K562 (cell line): ENCODE measurements around the gene DNAJC1. TPM values are rescaled to one million over a fixed set of nuclear protein-coding genes. Genes with fewer than 3 reads are reported as not detected.

Experiments used
- ARID3B ChIP-seq: fragments of 250-450 bp; sonication (Bioruptor Pico); IDR thresholded peaks from 2 replicates; pipeline ENCODE4 v1.4.0; 2020; ENCODE audit warnings: borderline replicate concordance
- ATF3 ChIP-seq, 2 experiments: fragments of 450-650 bp in 1 of 2; sonication (generic) in 1 of 2; formaldehyde crosslinking in 1 of 2; IDR thresholded peaks in 1 of 2; conservative IDR thresholded peaks in 1 of 2; 2 replicates each; pipeline versions ENCODE4 v1.6.1 to v1.8.1; 2016 to 2023; ENCODE audit warnings: mild to moderate bottlenecking in 2 of 2, moderate library complexity in 2 of 2, inconsistent platforms in 1 of 2, missing genetic modification reagents in 1 of 2
- CHAMP1 ChIP-seq: fragments of 450-650 bp; IDR thresholded peaks from 2 replicates; pipeline ENCODE4 v1.6.1; 2016; ENCODE audit warnings: mild to moderate bottlenecking
- HDAC1 ChIP-seq, 2 experiments: fragments of 450-650 bp; IDR thresholded peaks; 2 replicates each; pipeline ENCODE4 v1.6.1; 2016 to 2017; ENCODE audit warnings: inconsistent platforms in 1 of 2, mild to moderate bottlenecking in 1 of 2, moderate library complexity in 1 of 2
- HLTF ChIP-seq: fragments of 450-650 bp; IDR thresholded peaks from 2 replicates; pipeline ENCODE4 v1.6.1; 2016
- HMGXB4 ChIP-seq: sonication (generic); formaldehyde crosslinking; IDR thresholded peaks from 2 replicates; pipeline ENCODE4 v1.8.1; 2023; ENCODE audit warnings: mild to moderate bottlenecking, missing genetic modification reagents
- JUNB ChIP-seq: fragments of 450-650 bp; formaldehyde crosslinking; conservative IDR thresholded peaks from 2 replicates; pipeline ENCODE4 v1.4.0; 2020; ENCODE audit warnings: mild to moderate bottlenecking
- MAX ChIP-seq: sonication (generic); formaldehyde crosslinking; IDR thresholded peaks from 2 replicates; pipeline ENCODE4 v1.9.0; 2022; ENCODE audit warnings: mild to moderate bottlenecking, missing genetic modification reagents
- MEF2D ChIP-seq: conservative IDR thresholded peaks from 2 replicates; pipeline ENCODE4 v1.6.1; 2016; ENCODE audit warnings: low read depth, missing genetic modification characterization, missing compliant biosample characterization
- NEUROD1 ChIP-seq: fragments of 150-350 bp; IDR thresholded peaks from 2 replicates; pipeline ENCODE4 v1.6.1; 2014; ENCODE audit warnings: borderline replicate concordance, low read length, low read depth; ENCODE audit not compliant: partially characterized antibody
- NFYB ChIP-seq: IDR thresholded peaks from 2 replicates; pipeline ENCODE4 v1.6.1; 2011; ENCODE audit warnings: mild to moderate bottlenecking, moderate library complexity; ENCODE audit not compliant: insufficient read length; ENCODE audit errors: extremely low read depth
- PML ChIP-seq: IDR thresholded peaks from 2 replicates; pipeline ENCODE4 v1.6.1; 2012; ENCODE audit warnings: low read length, inconsistent platforms
- RAD51 ChIP-seq: fragments of 450-650 bp; IDR thresholded peaks from 2 replicates; pipeline ENCODE4 v1.7.1; 2016; ENCODE audit warnings: low read depth, mild to moderate bottlenecking, borderline replicate concordance
- SOX6 ChIP-seq: fragments of 450-650 bp; IDR thresholded peaks from 2 replicates; pipeline ENCODE4 v1.6.1; 2014; ENCODE audit warnings: mild to moderate bottlenecking
- ZNF282 ChIP-seq: sonication (generic); formaldehyde crosslinking; IDR thresholded peaks from 2 replicates; pipeline ENCODE4 v1.8.1; 2023; ENCODE audit warnings: missing genetic modification reagents
- polyA plus RNA-seq, 8 experiments: library from polyadenylated mRNA; depleted of rRNA in 4 of 8; stranded (reverse) in 5 of 8; unstranded in 3 of 8; fragments of >200 nt; fragmentation: Nextera tagmentation in 2 of 8; fragmentation: Illumina TruSeq in 1 of 8; extraction: Ambion mirVana in 2 of 8; extraction: Trizol in 1 of 8; gene quantifications; 2 replicates each; pipeline versions ENCODE4 v1.2.1 to v1.2.3, GENCODE V29; 2011 to 2014; ENCODE audit warnings: inconsistent platforms in 1 of 8, missing spikeins in 1 of 8
- total RNA-seq, 7 experiments: library from RNA; depleted of rRNA in 6 of 7; stranded (reverse); fragments of >200 nt in 6 of 7; fragmentation: Illumina TruSeq in 2 of 7; extraction: Trizol in 2 of 7; gene quantifications; 2 replicates each; pipeline versions ENCODE4 v1.2.1 to v1.2.3, GENCODE V29; 2011 to 2021; ENCODE audit warnings: low replicate concordance in 1 of 7

The DNAJC1 gene
- total and polyA plus RNA-seq, 9 of the 15 experiments (the other 6 are each of a cell fraction or from before 2014, with no cell fraction given): 5.4 to 77.6 (median 40.3) TPM

- TF ChIP-seq ATF3 (IDR thresholded peaks at IDR 0.05) (peak; percentile 71), ATF3 (CRISPR knock-in tag; conservative IDR thresholded peaks at IDR 0.05) (no peak), ZNF282 (CRISPR knock-in tag) (no peak), NFYB (no peak), SOX6 (peak; percentile 81), PML (no peak), ARID3B (no peak), MEF2D (tag) (no peak), NEUROD1 (no peak), RAD51 (no peak), HDAC1 (IDR thresholded peaks at IDR 0.05) (no peak), HMGXB4 (CRISPR knock-in tag) (no peak), CHAMP1 (peak; percentile 71), MAX (no peak), JUNB (CRISPR knock-in tag) (no peak), HLTF (no peak)
Measured at GRCh38 chr10:21944727-21945386, 58.7 kb downstream of the DNAJC1 start (continued).
